ENCODE measurements around the gene CCDC85B. TPM values are rescaled to one million over a fixed set of nuclear protein-coding genes. Genes with fewer than 3 reads are reported as not detected.

The CCDC85B gene
- total RNA-seq, 1 donor from 2014 or later = 29.7 TPM

GRCh38 chr11:65915821-65916251 lies 25.4 kb downstream of the CCDC85B start:
- H3K27me3 ChIP-seq (ENCODE audit: control insufficient read depth, insufficient read depth, low read length) = no peaks in the 10 kb centered on the region
- DNase-seq (ENCODE audit: low read depth) (peak; percentile 95), FAIRE-seq (peak; percentile 60)
- H3K36me3 ChIP-seq (ENCODE audit: control insufficient read depth, insufficient read depth, low read length) = peaks cover 7% of the 10 kb centered on the region
- no peak for TF ChIP-seq CTCF (IDR thresholded peaks at IDR 0.05; ENCODE audit: insufficient read depth, low read length, severe bottlenecking)
- H3K4me3 ChIP-seq (ENCODE audit: low read depth, low read length) = no peak overlapping the region

GRCh38 chr11:65916391-65916790 lies 25.9 kb downstream of the CCDC85B start:
- Histone ChIP-seq H3K36me3 (ENCODE audit: control insufficient read depth, insufficient read depth, low read length) (peaks cover 7% of the 10 kb centered on the region), H3K4me3 (ENCODE audit: low read depth, low read length) (no peak overlapping the region), H3K27me3 (ENCODE audit: control insufficient read depth, insufficient read depth, low read length) (no peaks in the 10 kb centered on the region)
- FAIRE-seq (no peak), DNase-seq (ENCODE audit: low read depth) (no peak)
- no peak for TF ChIP-seq CTCF (IDR thresholded peaks at IDR 0.05; ENCODE audit: insufficient read depth, low read length, severe bottlenecking)

GRCh38 chr11:65917077-65917433 lies 26.6 kb downstream of the CCDC85B start:
- DNase-seq (ENCODE audit: low read depth) (no peak), FAIRE-seq (no peak)
- peaks cover 7% of the 10 kb centered on the region for H3K36me3 ChIP-seq (ENCODE audit: control insufficient read depth, insufficient read depth, low read length)
- no peak overlapping the region for H3K4me3 ChIP-seq (ENCODE audit: low read depth, low read length)
- TF ChIP-seq CTCF (IDR thresholded peaks at IDR 0.05; ENCODE audit: insufficient read depth, low read length, severe bottlenecking) = no peak
- H3K27me3 ChIP-seq (ENCODE audit: control insufficient read depth, insufficient read depth, low read length) = no peaks in the 10 kb centered on the region

- H3K27me3 ChIP-seq (ENCODE audit: control insufficient read depth, insufficient read depth, low read length) = no peaks in the 10 kb centered on the region
- H3K4me3 ChIP-seq (ENCODE audit: low read depth, low read length) = no peak overlapping the region
- FAIRE-seq (no peak), DNase-seq (ENCODE audit: low read depth) (no peak)
- H3K36me3 ChIP-seq (ENCODE audit: control insufficient read depth, insufficient read depth, low read length) = peaks cover 9% of the 10 kb centered on the region
- TF ChIP-seq CTCF (IDR thresholded peaks at IDR 0.05; ENCODE audit: insufficient read depth, low read length, severe bottlenecking) = no peak
Measured at GRCh38 chr11:65917434-65918210, 27.1 kb downstream of the CCDC85B start.

- FAIRE-seq (no peak), DNase-seq (ENCODE audit: low read depth) (no peak)
- peak within 1 kb of the TSS; percentile 86 for H3K4me3 ChIP-seq (ENCODE audit: low read depth, low read length)
- no peak for TF ChIP-seq CTCF (IDR thresholded peaks at IDR 0.05; ENCODE audit: insufficient read depth, low read length, severe bottlenecking)
- H3K27me3 ChIP-seq (ENCODE audit: control insufficient read depth, insufficient read depth, low read length) = no peaks in the 10 kb centered on the region
- H3K36me3 ChIP-seq (ENCODE audit: control insufficient read depth, insufficient read depth, low read length) = peaks cover 10% of the 10 kb centered on the region
Measured at GRCh38 chr11:65918211-65919140, 28.0 kb downstream of the CCDC85B start, which contains the start of gene C11orf68. C11orf68 (minus strand) TSS chr11:65919062; CDS start chr11:65919031, 31 bp downstream.
